GM06990 (cell line): ENCODE data around the gene SNAP23.

Experiments
- DNase-seq: peaks from one replicate; pipeline ENCODE4 v3.0.0-alpha.2; 2011; ENCODE audit not compliant: insufficient read length; ENCODE audit errors: extremely low read depth
- H3K27me3 ChIP-seq: replicated peaks from 2 replicates; pipeline ENCODE4 v1.6.0; 2011; ENCODE audit warnings: low read length; ENCODE audit not compliant: control insufficient read depth, insufficient read depth
- H3K36me3 ChIP-seq: 2 replicates; pipeline ENCODE4 v1.5.1; 2011; ENCODE audit warnings: low read length; ENCODE audit not compliant: control insufficient read depth, insufficient read depth
- H3K4me3 ChIP-seq: replicated peaks from 2 replicates; pipeline ENCODE4 v1.5.1; 2011; ENCODE audit warnings: low read depth, mild to moderate bottlenecking, control low read depth, low read length
- TF ChIP-seq, protein P1 (sequence below): IDR thresholded peaks from 2 replicates; pipeline ENCODE4 v1.5.1; 2011; ENCODE audit warnings: low read length, control low read depth, mild to moderate bottlenecking, inconsistent platforms; ENCODE audit not compliant: insufficient read depth, poor library complexity, severe bottlenecking

SNAP23 gene

DNA sequence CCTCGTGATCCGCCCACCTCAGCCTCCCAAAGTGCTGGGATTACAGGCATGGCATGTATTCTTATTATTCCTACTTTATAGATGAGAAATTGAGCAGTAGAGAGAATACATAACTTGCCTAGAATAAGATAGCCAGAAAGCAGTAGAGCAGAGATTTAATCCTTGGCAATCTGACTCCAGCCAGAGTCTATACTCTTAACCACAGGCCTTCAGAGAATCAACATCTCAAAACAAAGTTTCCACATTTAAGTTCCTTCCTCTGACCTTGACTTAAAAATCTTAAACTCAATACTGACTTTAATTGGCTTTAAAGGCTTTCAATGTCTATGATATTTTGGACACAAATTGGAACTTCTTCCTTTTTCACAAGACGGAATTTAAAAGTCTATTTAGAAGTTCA is 41.6 kb upstream of the SNAP23 start:
- peaks cover 3% of the 10 kb centered on the region for H3K36me3 ChIP-seq
- TF ChIP-seq, protein P1, sequence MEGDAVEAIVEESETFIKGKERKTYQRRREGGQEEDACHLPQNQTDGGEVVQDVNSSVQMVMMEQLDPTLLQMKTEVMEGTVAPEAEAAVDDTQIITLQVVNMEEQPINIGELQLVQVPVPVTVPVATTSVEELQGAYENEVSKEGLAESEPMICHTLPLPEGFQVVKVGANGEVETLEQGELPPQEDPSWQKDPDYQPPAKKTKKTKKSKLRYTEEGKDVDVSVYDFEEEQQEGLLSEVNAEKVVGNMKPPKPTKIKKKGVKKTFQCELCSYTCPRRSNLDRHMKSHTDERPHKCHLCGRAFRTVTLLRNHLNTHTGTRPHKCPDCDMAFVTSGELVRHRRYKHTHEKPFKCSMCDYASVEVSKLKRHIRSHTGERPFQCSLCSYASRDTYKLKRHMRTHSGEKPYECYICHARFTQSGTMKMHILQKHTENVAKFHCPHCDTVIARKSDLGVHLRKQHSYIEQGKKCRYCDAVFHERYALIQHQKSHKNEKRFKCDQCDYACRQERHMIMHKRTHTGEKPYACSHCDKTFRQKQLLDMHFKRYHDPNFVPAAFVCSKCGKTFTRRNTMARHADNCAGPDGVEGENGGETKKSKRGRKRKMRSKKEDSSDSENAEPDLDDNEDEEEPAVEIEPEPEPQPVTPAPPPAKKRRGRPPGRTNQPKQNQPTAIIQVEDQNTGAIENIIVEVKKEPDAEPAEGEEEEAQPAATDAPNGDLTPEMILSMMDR: no peak

DNA sequence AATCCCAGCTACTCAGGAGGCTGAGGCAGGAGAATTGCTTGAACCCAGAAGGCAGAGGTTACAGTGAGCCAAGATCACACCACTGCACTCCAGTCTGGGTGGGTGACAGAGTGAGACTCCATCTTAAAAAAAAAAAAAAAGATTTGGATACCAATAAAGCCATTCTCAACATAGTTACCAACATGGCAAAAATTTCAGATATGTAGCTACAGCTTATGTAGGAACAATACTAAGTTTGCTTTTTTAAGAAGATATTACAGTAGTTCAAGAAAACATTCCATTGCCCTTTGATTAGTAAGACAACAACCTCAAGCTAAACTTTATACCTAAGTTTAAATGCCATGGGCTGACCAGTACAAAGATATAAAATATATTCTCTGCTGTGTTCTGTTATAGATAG is 38.9 kb upstream of the SNAP23 start:
- DNase-seq: no peak
- H3K27me3 ChIP-seq: no peaks in the 10 kb centered on the region
- H3K4me3 ChIP-seq: no peak overlapping the region
- peaks cover 1% of the 10 kb centered on the region; the same call in 1 of the 2 replicates for H3K36me3 ChIP-seq
- TF ChIP-seq, protein P1: no peak

More for the DNA sequence above, 41.6 kb upstream of the SNAP23 start:
- H3K27me3 ChIP-seq: no peaks in the 10 kb centered on the region
- DNase-seq: no peak
- H3K4me3 ChIP-seq: no peak overlapping the region

DNA sequence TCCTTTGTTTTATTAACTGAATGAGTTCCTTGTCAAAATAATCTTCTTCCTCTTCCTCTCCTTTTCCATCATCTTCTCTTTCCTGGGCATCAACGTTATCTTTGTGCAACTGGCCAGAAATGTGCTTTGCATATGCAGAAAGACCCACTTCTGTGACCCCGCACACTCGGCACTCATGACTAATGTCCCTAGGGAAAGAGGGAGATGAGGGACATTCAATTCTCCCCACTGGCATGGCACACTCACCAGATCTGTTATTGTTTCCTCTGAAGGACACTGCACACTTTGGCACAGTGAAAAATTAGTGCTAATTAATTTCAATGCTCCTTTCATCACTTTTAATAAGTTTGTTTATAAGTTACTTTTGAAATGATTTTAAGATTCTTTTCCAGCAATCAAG is 38.5 kb upstream of the SNAP23 start:
- H3K27me3 ChIP-seq: no peaks in the 10 kb centered on the region
- DNase-seq: no peak
- TF ChIP-seq, protein P1: no peak
- peaks cover 1% of the 10 kb centered on the region; the same call in 1 of the 2 replicates for H3K36me3 ChIP-seq
- H3K4me3 ChIP-seq: no peak overlapping the region

DNA sequence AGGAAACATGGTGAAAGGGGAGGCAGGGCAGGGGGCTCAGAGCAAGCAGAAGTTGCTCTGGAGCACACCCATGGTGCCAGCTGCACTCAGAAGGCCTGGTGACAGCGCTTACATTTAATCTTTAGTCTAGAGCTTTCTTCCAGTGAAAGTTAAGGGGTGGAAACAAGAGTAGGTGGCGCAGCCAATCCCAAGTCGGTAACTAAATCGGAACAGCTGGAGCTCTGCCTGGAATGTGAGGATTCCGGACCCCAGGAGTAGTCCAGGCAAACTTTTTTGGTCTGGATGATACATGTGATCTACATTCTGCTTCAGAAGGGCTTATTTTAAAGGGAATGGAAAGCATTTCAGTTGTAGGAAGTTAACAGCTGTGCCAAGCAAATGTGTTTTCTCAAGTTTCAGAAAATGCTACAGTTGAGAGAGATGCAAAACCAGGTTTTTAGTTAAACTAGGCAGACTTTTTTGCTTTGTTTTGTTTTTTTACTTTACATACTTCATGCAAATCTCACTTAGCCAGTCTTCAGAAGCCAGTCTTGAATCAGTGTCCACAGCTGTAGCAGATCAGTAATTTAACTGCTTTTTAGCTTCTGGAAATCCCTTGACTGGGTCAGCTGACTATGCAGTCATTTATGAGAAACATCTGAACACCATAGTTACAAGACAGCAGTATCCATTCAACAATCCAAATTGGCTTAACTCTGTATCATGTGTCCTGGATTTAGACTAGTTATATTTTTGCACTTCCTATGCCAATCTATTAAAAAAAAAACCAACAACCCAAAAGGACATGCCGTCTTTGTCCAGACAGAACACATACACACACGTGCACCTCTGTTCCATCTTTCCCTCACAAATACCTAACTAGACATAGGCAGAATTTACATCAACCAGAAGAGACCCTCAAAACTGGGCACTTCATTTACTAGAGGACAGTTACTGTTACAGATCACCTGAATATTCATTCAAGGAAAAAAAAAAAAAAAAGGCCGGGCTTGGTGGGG is 37.7 kb upstream of the SNAP23 start:
- peaks cover 1% of the 10 kb centered on the region; the same call in 1 of the 2 replicates for H3K36me3 ChIP-seq
- H3K4me3 ChIP-seq: no peak overlapping the region
- no peaks in the 10 kb centered on the region for H3K27me3 ChIP-seq
- peak; percentile 34 for DNase-seq
- TF ChIP-seq, protein P1: no peak

DNA sequence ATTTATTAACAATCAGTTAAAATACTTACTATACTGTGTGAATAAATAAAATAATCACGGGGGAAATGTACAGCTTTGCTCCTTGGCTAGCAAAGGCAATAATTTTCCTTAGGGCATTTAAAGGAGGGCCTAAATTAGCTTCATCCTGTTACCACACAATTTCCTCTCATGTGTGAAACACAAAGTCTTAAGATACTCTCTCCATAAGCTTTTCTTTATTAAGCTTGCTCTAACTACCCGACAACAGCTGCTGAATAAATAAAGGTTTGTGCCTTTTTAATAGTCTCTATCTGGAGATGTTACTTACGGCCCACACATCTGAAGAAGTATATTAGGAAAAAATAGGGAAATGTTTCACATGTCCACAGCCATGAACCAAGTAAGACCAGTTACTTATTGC is 34.2 kb upstream of the SNAP23 start:
- Histone ChIP-seq H3K4me3 (no peak overlapping the region), H3K27me3 (no peaks in the 10 kb centered on the region), H3K36me3 (peaks cover 2% of the 10 kb centered on the region)
- DNase-seq: no peak
- TF ChIP-seq, protein P1: no peak
